DND-41 (cell line): ENCODE results near the gene TMEM88.

ENCODE experiments used
- ATAC-seq: fragments of 200-7000 bp; cut with Tn5 transposase; 3 replicates; pipeline ENCODE4 v1.9.1; 2021; ENCODE audit warnings: low read depth; ENCODE audit not compliant: insufficient read depth
- DNase-seq: peaks from one replicate; pipeline ENCODE4 v3.0.0-alpha.2; 2020
- H2AFZ ChIP-seq: 2 replicates; pipeline ENCODE4 v1.6.0; 2012; ENCODE audit warnings: low read depth, low read length
- H3K27ac ChIP-seq: 2 replicates; pipeline ENCODE4 v1.5.1; 2012; ENCODE audit warnings: low read length, inconsistent platforms
- H3K27me3 ChIP-seq: fragments of 200-600 bp; sonication (generic); 2 replicates; pipeline ENCODE4 v1.6.0; 2012; ENCODE audit warnings: low read length, mild to moderate bottlenecking, inconsistent platforms; ENCODE audit not compliant: insufficient read depth, poor library complexity
- H3K36me3 ChIP-seq: 2 replicates; pipeline ENCODE4 v1.5.1; 2012; ENCODE audit warnings: low read length, inconsistent platforms; ENCODE audit not compliant: insufficient read depth
- H3K4me1 ChIP-seq: 2 replicates; pipeline ENCODE4 v1.5.1; 2012; ENCODE audit warnings: mild to moderate bottlenecking, low read length; ENCODE audit not compliant: insufficient read depth
- H3K4me2 ChIP-seq: 2 replicates; pipeline ENCODE4 v1.6.0; 2012; ENCODE audit warnings: mild to moderate bottlenecking, moderate library complexity, low read length, inconsistent platforms; ENCODE audit not compliant: insufficient read depth
- H3K4me3 ChIP-seq, 2 experiments: fragments of 200-600 bp in 1 of 2; shearing (Covaris generic) in 1 of 2; 2 replicates each; pipeline ENCODE4 v1.5.1; 2012 to 2016; ENCODE audit warnings: inconsistent platforms in 2 of 2, low read length in 2 of 2, mild to moderate bottlenecking in 2 of 2, low read depth in 1 of 2, moderate library complexity in 1 of 2
- H3K79me2 ChIP-seq: 2 replicates; pipeline ENCODE4 v1.6.0; 2012; ENCODE audit warnings: low read length, inconsistent platforms; ENCODE audit not compliant: insufficient read depth
- H3K9ac ChIP-seq: 2 replicates; pipeline ENCODE4 v1.6.0; 2012; ENCODE audit warnings: low read depth, mild to moderate bottlenecking, inconsistent platforms, low read length, moderate library complexity
- H3K9me3 ChIP-seq: 2 replicates; pipeline ENCODE4 v1.5.1; 2012; ENCODE audit warnings: low read length, moderate library complexity, mild to moderate bottlenecking, inconsistent platforms; ENCODE audit not compliant: insufficient read depth, severe bottlenecking
- H4K20me1 ChIP-seq: 2 replicates; pipeline ENCODE4 v1.6.0; 2012; ENCODE audit warnings: low read length; ENCODE audit not compliant: insufficient read depth
- EZH2 ChIP-seq: IDR thresholded peaks from 3 replicates; pipeline ENCODE4 v1.6.1; 2012; ENCODE audit warnings: borderline replicate concordance, low read depth, mild to moderate bottlenecking, moderate library complexity, low read length, inconsistent platforms; ENCODE audit not compliant: severe bottlenecking
- TF ChIP-seq, protein P1 (sequence below): IDR thresholded peaks from 2 replicates; pipeline ENCODE4 v1.5.1; 2012; ENCODE audit warnings: borderline replicate concordance, low read length, moderate library complexity, mild to moderate bottlenecking; ENCODE audit not compliant: poor library complexity, severe bottlenecking; ENCODE audit errors: extremely low read depth

The TMEM88 gene

DNA sequence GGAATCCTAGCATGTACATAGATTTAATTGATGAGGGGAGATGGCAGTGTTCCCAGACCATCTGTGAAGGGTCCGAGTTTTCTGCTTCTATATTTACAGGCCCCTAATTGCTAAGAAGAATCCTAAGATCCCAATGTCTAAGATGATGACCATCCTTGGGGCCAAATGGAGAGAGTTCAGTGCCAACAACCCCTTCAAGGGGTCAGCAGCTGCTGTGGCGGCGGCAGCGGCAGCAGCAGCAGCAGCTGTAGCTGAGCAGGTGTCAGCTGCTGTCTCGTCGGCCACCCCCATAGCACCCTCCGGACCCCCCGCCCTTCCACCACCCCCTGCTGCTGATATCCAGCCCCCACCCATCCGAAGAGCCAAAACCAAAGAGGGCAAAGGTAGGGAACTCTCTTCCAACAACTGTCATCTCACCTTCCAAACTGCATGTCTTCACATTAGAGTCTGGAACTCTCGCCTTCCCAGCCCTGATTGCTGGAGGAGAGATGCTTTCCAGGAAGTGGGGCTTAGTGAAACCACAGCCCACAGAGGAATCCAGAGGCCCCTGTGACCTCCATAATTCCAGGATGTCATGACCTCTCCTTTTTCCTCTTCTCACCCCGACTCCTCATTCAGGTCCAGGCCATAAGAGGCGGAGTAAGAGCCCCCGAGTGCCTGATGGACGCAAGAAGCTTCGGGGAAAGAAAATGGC, 38.5 kb downstream of the TMEM88 start:
- ATAC-seq (no peak), DNase-seq (no peak)
- H3K27ac ChIP-seq = no peak overlapping the region
- no peak overlapping the region for H3K9ac ChIP-seq
- no peaks in the 10 kb centered on the region for H3K27me3 ChIP-seq
- no peak overlapping the region for H2AFZ ChIP-seq
- peaks cover 80% of the 10 kb centered on the region for H3K36me3 ChIP-seq
- H3K79me2 ChIP-seq = peaks cover 10% of the 10 kb centered on the region
- no peak overlapping the region for H3K4me3 ChIP-seq
- H4K20me1 ChIP-seq = peaks cover 8% of the 10 kb centered on the region
- TF ChIP-seq, protein P1, sequence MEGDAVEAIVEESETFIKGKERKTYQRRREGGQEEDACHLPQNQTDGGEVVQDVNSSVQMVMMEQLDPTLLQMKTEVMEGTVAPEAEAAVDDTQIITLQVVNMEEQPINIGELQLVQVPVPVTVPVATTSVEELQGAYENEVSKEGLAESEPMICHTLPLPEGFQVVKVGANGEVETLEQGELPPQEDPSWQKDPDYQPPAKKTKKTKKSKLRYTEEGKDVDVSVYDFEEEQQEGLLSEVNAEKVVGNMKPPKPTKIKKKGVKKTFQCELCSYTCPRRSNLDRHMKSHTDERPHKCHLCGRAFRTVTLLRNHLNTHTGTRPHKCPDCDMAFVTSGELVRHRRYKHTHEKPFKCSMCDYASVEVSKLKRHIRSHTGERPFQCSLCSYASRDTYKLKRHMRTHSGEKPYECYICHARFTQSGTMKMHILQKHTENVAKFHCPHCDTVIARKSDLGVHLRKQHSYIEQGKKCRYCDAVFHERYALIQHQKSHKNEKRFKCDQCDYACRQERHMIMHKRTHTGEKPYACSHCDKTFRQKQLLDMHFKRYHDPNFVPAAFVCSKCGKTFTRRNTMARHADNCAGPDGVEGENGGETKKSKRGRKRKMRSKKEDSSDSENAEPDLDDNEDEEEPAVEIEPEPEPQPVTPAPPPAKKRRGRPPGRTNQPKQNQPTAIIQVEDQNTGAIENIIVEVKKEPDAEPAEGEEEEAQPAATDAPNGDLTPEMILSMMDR = no peak
- no peak for TF ChIP-seq EZH2
- H3K9me3 ChIP-seq = no peaks in the 10 kb centered on the region
- no peak overlapping the region for H3K4me2 ChIP-seq
- H3K4me1 ChIP-seq = peaks cover 3% of the 10 kb centered on the region

DNA sequence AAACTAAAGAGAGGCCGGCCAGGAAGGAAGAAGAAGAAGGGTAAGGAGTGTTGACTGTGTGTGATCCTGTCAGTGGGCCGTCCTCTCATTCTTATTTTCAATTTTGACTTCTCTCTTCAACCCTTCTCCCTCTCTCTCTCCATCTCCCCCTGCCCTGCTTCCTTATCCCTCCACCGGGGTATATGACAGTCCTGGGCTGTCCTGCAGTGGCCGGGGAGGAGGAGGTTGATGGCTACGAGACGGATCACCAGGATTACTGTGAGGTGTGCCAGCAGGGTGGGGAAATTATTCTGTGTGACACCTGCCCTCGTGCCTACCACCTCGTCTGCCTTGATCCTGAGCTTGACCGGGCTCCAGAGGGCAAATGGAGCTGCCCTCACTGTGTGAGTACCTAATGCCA, 39.4 kb downstream of the TMEM88 start:
- no peak overlapping the region for H2AFZ ChIP-seq
- H3K4me1 ChIP-seq = no peaks in the 10 kb centered on the region
- H3K9ac ChIP-seq = no peak overlapping the region
- no peak overlapping the region for H3K4me2 ChIP-seq
- no peaks in the 10 kb centered on the region for H4K20me1 ChIP-seq
- no peaks in the 10 kb centered on the region for H3K9me3 ChIP-seq
- peaks cover 1% of the 10 kb centered on the region; the same call in 1 of the 2 replicates for H3K79me2 ChIP-seq
- TF ChIP-seq, protein P1 = no peak
- TF ChIP-seq EZH2 = no peak
- no peaks in the 10 kb centered on the region for H3K27me3 ChIP-seq
- DNase-seq = no peak
- H3K36me3 ChIP-seq = peaks cover 85% of the 10 kb centered on the region
- H3K4me3 ChIP-seq = no peak overlapping the region
- H3K27ac ChIP-seq = no peak overlapping the region
- no peak for ATAC-seq

DNA sequence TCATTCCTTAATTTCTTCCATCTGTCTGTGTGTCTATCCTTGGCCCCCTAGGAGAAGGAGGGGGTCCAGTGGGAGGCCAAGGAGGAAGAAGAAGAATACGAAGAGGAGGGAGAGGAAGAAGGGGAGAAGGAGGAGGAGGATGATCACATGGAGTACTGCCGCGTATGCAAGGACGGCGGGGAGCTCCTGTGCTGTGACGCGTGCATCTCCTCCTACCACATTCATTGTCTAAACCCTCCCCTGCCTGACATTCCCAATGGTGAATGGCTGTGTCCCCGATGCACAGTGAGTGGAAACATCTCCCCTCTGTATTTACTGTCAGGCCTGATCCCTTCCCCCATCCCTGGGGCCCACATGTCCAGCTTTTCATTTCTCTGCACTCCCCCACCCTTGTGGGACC, 40.0 kb downstream of the TMEM88 start:
- no peak overlapping the region for H3K27ac ChIP-seq
- no peaks in the 10 kb centered on the region for H3K79me2 ChIP-seq
- no peak for ATAC-seq
- no peaks in the 10 kb centered on the region for H4K20me1 ChIP-seq
- no peak overlapping the region for H3K4me2 ChIP-seq
- no peak overlapping the region for H3K4me3 ChIP-seq
- H3K27me3 ChIP-seq = no peaks in the 10 kb centered on the region
- DNase-seq = no peak
- no peaks in the 10 kb centered on the region for H3K4me1 ChIP-seq
- H3K9me3 ChIP-seq = no peaks in the 10 kb centered on the region
- H2AFZ ChIP-seq = no peak overlapping the region
- TF ChIP-seq, protein P1 = no peak
- no peak for TF ChIP-seq EZH2
- H3K36me3 ChIP-seq = peaks cover 85% of the 10 kb centered on the region
- H3K9ac ChIP-seq = no peak overlapping the region
